H1 (cell line): Measurements from ENCODE around the gene SMURF2. TPM values are rescaled to one million over a fixed set of nuclear protein-coding genes. Genes with fewer than 3 reads are reported as not detected.

Experiments
- CTCF ChIA-PET: fragments of 300-600 bp; sonication (Branson Sonifier 250); formaldehyde crosslinking; loops from one replicate; lab custom pipeline; 2021; ENCODE audit not compliant: partially characterized antibody; lab: Charles Lee
- POLR2A ChIA-PET: fragments of 300-600 bp; sonication (Branson Sonifier 250); formaldehyde crosslinking; loops from one replicate; lab custom pipeline; 2021; ENCODE audit warnings: inconsistent platforms; ENCODE audit not compliant: partially characterized antibody; lab: Charles Lee
- DNase-seq, 2 experiments: peaks; one replicate each; pipeline versions ENCODE4 v3.0.0 to v3.0.0-alpha.2; 2010 to 2022; ENCODE audit warnings: low spot score in 2 of 2, low read depth in 1 of 2, mixed read lengths in 1 of 2
- FAIRE-seq: peaks from 2 replicates; lab custom pipeline; 2011; peaks lifted over from hg19 to GRCh38; lab: Jason Lieb, UNC
- H2AFZ ChIP-seq: 2 replicates; pipeline ENCODE4 v1.8.1; 2012; ENCODE audit warnings: low read length, inconsistent platforms
- H2AK5ac ChIP-seq: 2 replicates; pipeline ENCODE4 v1.6.1; 2013; ENCODE audit warnings: low read depth, low read length
- H2BK120ac ChIP-seq: replicated peaks from 2 replicates; pipeline ENCODE3; 2013; ENCODE audit warnings: low read depth, low read length, inconsistent platforms
- H2BK12ac ChIP-seq: 2 replicates; pipeline ENCODE4 v1.6.1; 2013; ENCODE audit warnings: low read depth, low read length
- H2BK15ac ChIP-seq: 2 replicates; pipeline ENCODE4 v1.6.1; 2013; ENCODE audit warnings: low read length
- H2BK20ac ChIP-seq: 2 replicates; pipeline ENCODE4 v1.6.1; 2013; ENCODE audit warnings: low read length
- H2BK5ac ChIP-seq: 2 replicates; pipeline ENCODE4 v1.6.1; 2013; ENCODE audit warnings: low read depth, low read length
- H3K14ac ChIP-seq: 2 replicates; pipeline ENCODE4 v1.6.1; 2013; ENCODE audit warnings: inconsistent platforms; ENCODE audit not compliant: insufficient read length
- H3K18ac ChIP-seq: 2 replicates; pipeline ENCODE4 v1.6.1; 2013; ENCODE audit warnings: low read length; ENCODE audit errors: extremely low read depth
- H3K23ac ChIP-seq: 2 replicates; pipeline ENCODE4 v1.6.1; 2013; ENCODE audit warnings: inconsistent platforms; ENCODE audit not compliant: insufficient read length
- H3K23me2 ChIP-seq: 2 replicates; pipeline ENCODE4 v1.6.1; 2013; ENCODE audit warnings: low read depth, low read length
- H3K27ac ChIP-seq: 2 replicates; pipeline ENCODE4 v1.6.1; 2011; ENCODE audit warnings: low read depth, low read length, inconsistent platforms
- H3K27me3 ChIP-seq, 4 experiments: replicated peaks in 1 of 4; 1 replicate in 1 of 4; 2 replicates in 3 of 4; pipeline versions ENCODE4 v1.6.1 to v1.8.1; 2011 to 2013; ENCODE audit warnings: low read length in 3 of 4, mild to moderate bottlenecking in 3 of 4, inconsistent platforms in 2 of 4, mixed read lengths in 2 of 4, moderate library complexity in 1 of 4; ENCODE audit not compliant: control insufficient read depth in 3 of 4, insufficient read depth in 3 of 4; ENCODE audit errors: extremely low read depth in 1 of 4
- H3K36me3 ChIP-seq, 4 experiments: 2 replicates each; pipeline versions ENCODE4 v1.6.1 to v1.8.1; 2011 to 2013; ENCODE audit warnings: mild to moderate bottlenecking in 4 of 4, low read length in 3 of 4, moderate library complexity in 2 of 4, control low read depth in 1 of 4, inconsistent platforms in 1 of 4; ENCODE audit not compliant: insufficient read depth in 4 of 4, control insufficient read depth in 2 of 4
- H3K4ac ChIP-seq: replicated peaks from 2 replicates; pipeline ENCODE3; 2013; ENCODE audit warnings: low read length, low read depth, mixed read lengths, inconsistent platforms; ENCODE audit not compliant: insufficient read length
- H3K4me1 ChIP-seq, 4 experiments: replicated peaks in 1 of 4; 1 replicate in 1 of 4; 2 replicates in 3 of 4; pipeline versions ENCODE4 v1.6.1 to v1.8.1; 2011 to 2013; ENCODE audit warnings: low read length in 3 of 4, inconsistent platforms in 2 of 4, mixed read lengths in 1 of 4; ENCODE audit not compliant: insufficient read depth in 4 of 4, control insufficient read depth in 3 of 4
- H3K4me2 ChIP-seq, 2 experiments: 2 replicates each; pipeline versions ENCODE4 v1.6.1 to v1.8.1; 2011 to 2013; ENCODE audit warnings: low read depth in 2 of 2, low read length in 2 of 2, control low read depth in 1 of 2, inconsistent platforms in 1 of 2, mild to moderate bottlenecking in 1 of 2; ENCODE audit not compliant: insufficient read depth in 1 of 2
- H3K4me3 ChIP-seq, 4 experiments: fragments of 200-600, 300-600 bp in 1 of 4; sonication (generic), shearing (Covaris generic), sonication (Bioruptor Twin) in 1 of 4; 2 replicates each; pipeline versions ENCODE4 v1.5.1 to v1.8.1; 2011 to 2016; ENCODE audit warnings: low read length in 4 of 4, low read depth in 3 of 4, control low read depth in 2 of 4, inconsistent platforms in 2 of 4, mild to moderate bottlenecking in 2 of 4, mixed read lengths in 1 of 4, moderate library complexity in 1 of 4; ENCODE audit not compliant: insufficient read depth in 2 of 4; ENCODE audit errors: extremely low read depth in 1 of 4
- H3K56ac ChIP-seq: replicated peaks from 2 replicates; pipeline ENCODE3; 2013; ENCODE audit warnings: low read depth, mild to moderate bottlenecking, mixed read lengths, low read length, inconsistent platforms; ENCODE audit not compliant: insufficient read length
- H3K79me1 ChIP-seq: 2 replicates; pipeline ENCODE4 v1.6.1; 2013; ENCODE audit warnings: low read depth, low read length, control low read depth
- H3K79me2 ChIP-seq, 2 experiments: 2 replicates each; pipeline versions ENCODE4 v1.6.1 to v1.8.1; 2012 to 2013; ENCODE audit warnings: low read length in 2 of 2, mild to moderate bottlenecking in 2 of 2, inconsistent platforms in 1 of 2; ENCODE audit not compliant: insufficient read depth in 2 of 2, control insufficient read depth in 1 of 2
- H3K9ac ChIP-seq, 4 experiments: replicated peaks in 1 of 4; 1 replicate in 1 of 4; 2 replicates in 3 of 4; pipeline versions ENCODE4 v1.6.1 to v1.8.1; 2011 to 2013; ENCODE audit warnings: low read depth in 3 of 4, low read length in 3 of 4, control low read depth in 2 of 4, mild to moderate bottlenecking in 2 of 4, moderate library complexity in 2 of 4, inconsistent platforms in 1 of 4; ENCODE audit errors: extremely low read depth in 1 of 4
- H3K9me3 ChIP-seq, 2 experiments: 2 replicates each; pipeline versions ENCODE4 v1.6.1 to v1.8.1; 2012 to 2013; ENCODE audit warnings: mild to moderate bottlenecking in 2 of 2, moderate library complexity in 2 of 2, control low read depth in 1 of 2, inconsistent platforms in 1 of 2, low read depth in 1 of 2, low read length in 1 of 2, mixed read lengths in 1 of 2; ENCODE audit not compliant: insufficient read depth in 2 of 2
- H4K20me1 ChIP-seq, 2 experiments: replicated peaks in 1 of 2; 2 replicates each; pipeline versions ENCODE3 to v1.8.1; 2011 to 2013; ENCODE audit warnings: inconsistent platforms in 2 of 2, low read length in 2 of 2, mild to moderate bottlenecking in 1 of 2; ENCODE audit not compliant: insufficient read depth in 2 of 2, control insufficient read depth in 1 of 2
- H4K5ac ChIP-seq: 2 replicates; pipeline ENCODE4 v1.6.1; 2013; ENCODE audit warnings: low read length, low read depth, mixed read lengths, inconsistent platforms; ENCODE audit not compliant: insufficient read length
- H4K8ac ChIP-seq: 2 replicates; pipeline ENCODE4 v1.8.0; 2013; ENCODE audit warnings: mild to moderate bottlenecking, moderate library complexity, low read length, inconsistent platforms; ENCODE audit not compliant: insufficient read depth; ENCODE audit errors: extremely low read depth
- H4K91ac ChIP-seq: replicated peaks from 2 replicates; pipeline ENCODE3; 2013; ENCODE audit warnings: low read length, mixed read lengths, inconsistent platforms; ENCODE audit not compliant: insufficient read length
- CEBPB ChIP-seq: IDR thresholded peaks from 2 replicates; pipeline ENCODE4 v1.6.1; 2012; ENCODE audit warnings: low read depth, low read length
- FOSL1 ChIP-seq: IDR thresholded peaks from 2 replicates; pipeline ENCODE4 v1.6.1; 2011; ENCODE audit warnings: mild to moderate bottlenecking, low read depth, low read length, moderate library complexity; ENCODE audit not compliant: insufficient read depth
- KDM1A ChIP-seq: fragments of 200-600, 300-600 bp; sonication (generic); IDR thresholded peaks from 2 replicates; pipeline ENCODE4 v1.7.1; 2016; ENCODE audit warnings: mild to moderate bottlenecking, low read length, borderline replicate concordance
- KDM5A ChIP-seq: fragments of 200-600 bp; IDR thresholded peaks from 2 replicates; pipeline ENCODE4 v1.7.1; 2012; ENCODE audit warnings: mild to moderate bottlenecking, low read length, inconsistent platforms, mixed read lengths
- RBBP5 ChIP-seq: IDR thresholded peaks from 2 replicates; pipeline ENCODE4 v1.7.1; 2012; ENCODE audit warnings: low read depth, mild to moderate bottlenecking, inconsistent platforms, low read length, moderate library complexity, borderline replicate concordance
- RNF2 ChIP-seq: fragments of 200-900, 300-1000 bp; sonication (generic); IDR thresholded peaks from 2 replicates; pipeline ENCODE4 v1.7.1; 2016; ENCODE audit warnings: borderline replicate concordance, low read depth, mild to moderate bottlenecking, antibody characterized with exemption, low read length; ENCODE audit not compliant: poor library complexity, severe bottlenecking; ENCODE audit errors: missing control alignments
- SIN3A ChIP-seq, 2 experiments: IDR thresholded peaks in 1 of 2; conservative IDR thresholded peaks in 1 of 2; 2 replicates each; pipeline ENCODE4 v1.6.1; 2011 to 2012; ENCODE audit warnings: low read length in 2 of 2, improper control_type of control experiment in 1 of 2, low read depth in 1 of 2, mild to moderate bottlenecking in 1 of 2
- SIX5 ChIP-seq: IDR thresholded peaks from 2 replicates; pipeline ENCODE4 v1.6.1; 2011; ENCODE audit warnings: mild to moderate bottlenecking, low read depth, low read length
- SP1 ChIP-seq: IDR thresholded peaks from 2 replicates; pipeline ENCODE4 v1.6.1; 2011; ENCODE audit warnings: low read depth, low read length
- SUZ12 ChIP-seq: fragments of 200-600 bp; sonication (generic); IDR thresholded peaks from 2 replicates; pipeline ENCODE4 v1.6.1; 2012; ENCODE audit warnings: mild to moderate bottlenecking, inconsistent platforms, low read length, moderate library complexity, mixed read lengths
- TAF1 ChIP-seq: IDR thresholded peaks from 2 replicates; pipeline ENCODE4 v1.6.1; 2011; ENCODE audit warnings: mild to moderate bottlenecking, low read depth, low read length
- YY1 ChIP-seq: IDR thresholded peaks from 2 replicates; pipeline ENCODE4 v1.6.1; 2011; ENCODE audit warnings: low read depth, mild to moderate bottlenecking, low read length
- polyA plus RNA-seq, 7 experiments: library from polyadenylated mRNA; depleted of rRNA in 3 of 7; stranded (reverse) in 5 of 7; unstranded in 2 of 7; fragments of >200 nt in 5 of 7; fragments of 200-250 nt in 2 of 7; gene quantifications; 1 replicate in 5 of 7; 2 replicates in 1 of 7; 4 replicates in 1 of 7; pipeline versions ENCODE4 v1.2.1 to v1.2.3, GENCODE V29; 2011 to 2013; ENCODE audit warnings: missing spikeins in 2 of 7, mixed read lengths in 2 of 7
- total RNA-seq: library from RNA; stranded (reverse); fragmentation: NEBNext Ultra II Directional; extraction: Animal tissue kit (Norgen Biotek cat#: 25700); gene quantifications from 2 replicates; pipeline ENCODE4 v1.2.1, GENCODE V29; 2021

Gene SMURF2
- total and polyA plus RNA-seq, 2 of the 8 experiments (the other 6 are each of a cell fraction or from before 2014, with no cell fraction given), result 7.2 to 29.2 TPM

DNA sequence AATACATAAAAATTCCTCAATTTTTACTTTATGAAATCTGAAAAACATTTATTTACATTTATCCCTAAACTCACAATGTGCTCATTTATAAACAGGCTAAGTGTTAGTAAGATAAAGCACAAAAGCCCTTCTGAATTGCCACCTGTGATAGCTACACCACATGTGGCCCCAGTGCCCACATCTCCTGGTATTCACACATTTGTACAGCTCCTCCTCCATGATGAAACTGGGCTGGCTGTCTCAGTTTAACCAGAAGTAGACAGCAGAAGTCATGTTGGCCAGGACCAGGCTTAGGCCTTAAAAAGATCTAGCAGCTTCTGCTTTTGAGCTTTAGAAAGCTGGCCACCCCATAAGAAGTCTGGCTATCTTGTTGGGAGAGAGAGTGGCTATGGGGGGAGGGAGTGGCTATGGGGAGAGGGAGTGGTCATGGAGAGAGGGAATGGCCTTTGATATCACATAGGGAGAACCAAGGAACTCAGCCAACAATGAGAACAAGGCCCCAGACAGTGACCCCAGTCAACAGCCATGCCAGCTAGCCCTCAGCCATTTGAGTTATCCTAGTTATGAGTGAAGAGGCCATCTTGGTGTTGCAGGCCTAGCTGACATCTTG is 108.0 kb downstream of the SMURF2 start:
- Histone ChIP-seq H3K4me2 (no peak overlapping the region), H3K4me1 (peaks cover 0 to 4% (median 0%) of the 10 kb centered on the region in 4 experiments; a peak in 1 of 7 replicates), H4K20me1 (no peaks in the 10 kb centered on the region), H3K14ac (no peak overlapping the region), H3K27me3 (no peaks in the 10 kb centered on the region), H3K27ac (no peak overlapping the region), H2BK12ac (no peak overlapping the region), H3K9ac (no peak overlapping the region), H2AK5ac (no peak overlapping the region), H4K91ac (no peak overlapping the region), H2BK5ac (no peak overlapping the region), H4K5ac (no peak overlapping the region), H2BK15ac (no peak overlapping the region), H3K36me3 (peaks cover 0 to 18% (median 0%) of the 10 kb centered on the region in 4 experiments; a peak in 1 of 8 replicates), H3K4me3 (no peak overlapping the region), H4K8ac (no peak overlapping the region), H3K79me1 (no peaks in the 10 kb centered on the region), H3K56ac (no peak overlapping the region), H3K18ac (no peak overlapping the region), H3K23ac (no peak overlapping the region), H3K4ac (no peak overlapping the region), H3K79me2 (no peaks in the 10 kb centered on the region), H3K23me2 (no peaks in the 10 kb centered on the region), H2BK20ac (no peak overlapping the region), H3K9me3 (no peaks in the 10 kb centered on the region), H2BK120ac (no peak overlapping the region), H2AFZ (no peak overlapping the region)
- ChIA-PET CTCF (interaction anchor here (0.6 to 2.3 kb wide), 7 partner anchors 9 to 188 kb away, joined by 3 to 10 read pairs (median 3); no protein-coding TSS in a partner anchor), POLR2A (no interaction called here)
- FAIRE-seq, result no peak
- TF ChIP-seq KDM1A, result no peak
- TF ChIP-seq YY1, result no peak
- TF ChIP-seq SP1, result no peak
- TF ChIP-seq SIN3A (conservative IDR thresholded peaks at IDR 0.05 in 1 of 2, IDR thresholded peaks at IDR 0.05 in 1 of 2; ENCODE audit: low read depth in 1 of 2, low read length in 2 of 2), result no peak
- no peak for TF ChIP-seq SUZ12
- no peak for TF ChIP-seq KDM5A
- no peak for TF ChIP-seq FOSL1
- TF ChIP-seq RNF2, result no peak
- no peak for TF ChIP-seq CEBPB
- no peak for TF ChIP-seq RBBP5
- no peak for TF ChIP-seq SIX5
- no peak for TF ChIP-seq TAF1
- no peak for DNase-seq
